H1 (cell line): ENCODE results near the gene MRM1.

Source experiments
- EGR1 ChIP-seq: IDR thresholded peaks from 2 replicates; pipeline ENCODE4 v1.6.1; 2011; ENCODE audit warnings: low read depth, low read length, borderline replicate concordance
- POLR2A ChIP-seq, 2 experiments: IDR thresholded peaks; 1 replicate in 1 of 2; 2 replicates in 1 of 2; pipeline ENCODE4 v1.6.1; 2011; ENCODE audit warnings: low read depth in 2 of 2, low read length in 2 of 2, mild to moderate bottlenecking in 2 of 2; ENCODE audit errors: control extremely low read depth in 1 of 2
- TF ChIP-seq, protein P1 (sequence below), 3 experiments: IDR thresholded peaks; 1 replicate in 2 of 3; 2 replicates in 1 of 3; pipeline versions ENCODE4 v1.5.1 to v1.6.1; 2011; ENCODE audit warnings: low read length in 3 of 3, mild to moderate bottlenecking in 3 of 3, inconsistent platforms in 2 of 3, low read depth in 1 of 3, moderate library complexity in 1 of 3; ENCODE audit not compliant: insufficient read depth in 1 of 3; ENCODE audit errors: control extremely low read depth in 1 of 3

DNA sequence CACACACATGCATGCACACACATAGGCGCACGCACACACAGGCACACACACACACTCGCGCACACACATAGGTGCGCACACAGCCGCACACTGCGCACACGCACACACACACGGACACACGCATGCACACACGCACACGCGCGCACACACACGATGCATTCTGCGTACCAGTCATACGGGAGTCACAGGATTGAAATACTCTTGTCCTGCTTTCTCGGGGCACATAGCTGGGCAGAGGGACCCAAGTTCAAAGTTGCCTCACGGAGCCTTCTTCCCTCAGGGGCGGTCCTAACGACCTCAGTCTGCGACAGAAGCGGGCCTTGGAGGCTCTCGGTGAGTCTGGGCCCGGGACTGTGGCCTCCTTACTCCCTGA, 56.0 kb downstream of the MRM1 start:
- TF ChIP-seq, protein P1, sequence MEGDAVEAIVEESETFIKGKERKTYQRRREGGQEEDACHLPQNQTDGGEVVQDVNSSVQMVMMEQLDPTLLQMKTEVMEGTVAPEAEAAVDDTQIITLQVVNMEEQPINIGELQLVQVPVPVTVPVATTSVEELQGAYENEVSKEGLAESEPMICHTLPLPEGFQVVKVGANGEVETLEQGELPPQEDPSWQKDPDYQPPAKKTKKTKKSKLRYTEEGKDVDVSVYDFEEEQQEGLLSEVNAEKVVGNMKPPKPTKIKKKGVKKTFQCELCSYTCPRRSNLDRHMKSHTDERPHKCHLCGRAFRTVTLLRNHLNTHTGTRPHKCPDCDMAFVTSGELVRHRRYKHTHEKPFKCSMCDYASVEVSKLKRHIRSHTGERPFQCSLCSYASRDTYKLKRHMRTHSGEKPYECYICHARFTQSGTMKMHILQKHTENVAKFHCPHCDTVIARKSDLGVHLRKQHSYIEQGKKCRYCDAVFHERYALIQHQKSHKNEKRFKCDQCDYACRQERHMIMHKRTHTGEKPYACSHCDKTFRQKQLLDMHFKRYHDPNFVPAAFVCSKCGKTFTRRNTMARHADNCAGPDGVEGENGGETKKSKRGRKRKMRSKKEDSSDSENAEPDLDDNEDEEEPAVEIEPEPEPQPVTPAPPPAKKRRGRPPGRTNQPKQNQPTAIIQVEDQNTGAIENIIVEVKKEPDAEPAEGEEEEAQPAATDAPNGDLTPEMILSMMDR (IDR thresholded peaks at IDR 0.05; ENCODE audit: control extremely low read depth in 1 of 3, insufficient read depth in 1 of 3, low read depth in 1 of 3, low read length in 3 of 3), result no peak
- TF ChIP-seq POLR2A (IDR thresholded peaks at IDR 0.05; ENCODE audit: control extremely low read depth in 1 of 2, low read depth in 2 of 2, low read length in 2 of 2) (no peak), EGR1 (no peak)
